ENCODE measurements around the gene CNTNAP5. TPM values are rescaled to one million over a fixed set of nuclear protein-coding genes. Genes with fewer than 3 reads are reported as not detected.

Gene CNTNAP5
- total and polyA plus RNA-seq, 9 of the 15 experiments (the other 6 are each of a cell fraction or from before 2014, with no cell fraction given) = not detected

- no peak for TF ChIP-seq DEAF1 (CRISPR knock-in tag; IDR thresholded peaks at IDR 0.05)
- no peak for TF ChIP-seq TFAM (CRISPR knock-in tag; conservative IDR thresholded peaks at IDR 0.05)
- no peak for TF ChIP-seq YY1 (IDR thresholded peaks at IDR 0.05; ENCODE audit: borderline replicate concordance in 1 of 3, control insufficient read depth in 1 of 3, extremely low read depth in 1 of 3, insufficient read depth in 3 of 3, insufficient read length in 1 of 3, insufficient replicate concordance in 2 of 3, low read depth in 1 of 3, low read length in 2 of 3)
- no peak for TF ChIP-seq ZKSCAN8 (CRISPR knock-in tag; IDR thresholded peaks at IDR 0.05)
- no peak for TF ChIP-seq MYNN (IDR thresholded peaks at IDR 0.05)
- TF ChIP-seq MYNN (CRISPR knock-in tag; IDR thresholded peaks at IDR 0.05) = no peak
- no peak for TF ChIP-seq ELK3 (CRISPR knock-in tag; IDR thresholded peaks at IDR 0.05)
These were observed 861.1 kb downstream of the CNTNAP5 start (continued) for GRCh38 chr2:124886216-124886615.

DNA sequence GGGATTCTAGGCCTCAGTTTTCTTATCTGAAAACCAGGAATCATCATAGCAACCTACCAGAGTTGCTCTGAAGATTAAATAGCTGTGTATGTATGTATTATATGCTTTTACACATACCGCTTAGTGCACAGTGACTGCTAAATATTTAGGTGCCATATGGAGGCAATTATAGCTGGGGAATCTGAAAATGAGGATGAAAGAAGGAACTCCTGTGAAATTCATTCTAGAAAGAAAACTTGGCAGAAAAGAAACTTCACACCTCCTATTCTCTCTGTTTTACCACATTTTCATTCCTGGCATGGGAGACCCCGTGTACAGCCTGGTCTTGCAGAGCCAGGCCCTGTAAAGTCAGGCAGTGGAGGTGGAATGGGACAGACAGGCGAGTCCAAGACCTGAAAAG, 862.4 kb downstream of the CNTNAP5 start:
- Histone ChIP-seq H3K9me1 (ENCODE audit: control insufficient read depth, insufficient read depth, low read length) (no peaks in the 10 kb centered on the region), H3K9ac (ENCODE audit: insufficient read depth in 1 of 2, low read depth in 2 of 2, low read length in 2 of 2) (no peak overlapping the region), H3K4me1 (replicated peaks in 1 of 2; ENCODE audit: control insufficient read depth in 2 of 2, insufficient read depth in 2 of 2, low read length in 2 of 2) (no peaks in the 10 kb centered on the region), H3K27me3 (ENCODE audit: control insufficient read depth in 2 of 2, insufficient read depth in 2 of 2, low read length in 2 of 2) (no peaks in the 10 kb centered on the region), H3K4me2 (ENCODE audit: insufficient read depth, low read length) (no peak overlapping the region), H3K36me3 (ENCODE audit: control insufficient read depth, insufficient read depth, low read length) (no peaks in the 10 kb centered on the region), H2AFZ (ENCODE audit: low read depth, low read length) (no peak overlapping the region), H3K79me2 (ENCODE audit: control insufficient read depth, insufficient read depth, low read length) (no peaks in the 10 kb centered on the region), H3K4me3 (no peak overlapping the region), H3K9me3 (replicated peaks; ENCODE audit: control insufficient read depth, insufficient read depth, low read depth, low read length) (no peaks in the 10 kb centered on the region; the same call in 1 of the 2 replicates), H4K20me1 (replicated peaks; ENCODE audit: control insufficient read depth, insufficient read depth, low read length) (no peaks in the 10 kb centered on the region), H3K27ac (ENCODE audit: extremely low read depth, low read depth, low read length) (no peak overlapping the region)
- TF ChIP-seq LCOR (CRISPR knock-in tag; IDR thresholded peaks at IDR 0.05) (no peak), ZNF707 (CRISPR knock-in tag; conservative IDR thresholded peaks at IDR 0.05) (no peak), HDAC2 (IDR thresholded peaks at IDR 0.05) (no peak), DACH1 (IDR thresholded peaks at IDR 0.05; ENCODE audit: partially characterized antibody) (no peak), TAL1 (IDR thresholded peaks at IDR 0.05) (no peak), E2F1 (CRISPR knock-in tag; IDR thresholded peaks at IDR 0.05) (no peak), PYGO2 (tag; IDR thresholded peaks at IDR 0.05) (no peak), CREBBP (IDR thresholded peaks at IDR 0.05; ENCODE audit: low read depth, low read length) (no peak), JUNB (CRISPR knock-in tag; conservative IDR thresholded peaks at IDR 0.05) (no peak)
- TF ChIP-seq, protein P1, sequence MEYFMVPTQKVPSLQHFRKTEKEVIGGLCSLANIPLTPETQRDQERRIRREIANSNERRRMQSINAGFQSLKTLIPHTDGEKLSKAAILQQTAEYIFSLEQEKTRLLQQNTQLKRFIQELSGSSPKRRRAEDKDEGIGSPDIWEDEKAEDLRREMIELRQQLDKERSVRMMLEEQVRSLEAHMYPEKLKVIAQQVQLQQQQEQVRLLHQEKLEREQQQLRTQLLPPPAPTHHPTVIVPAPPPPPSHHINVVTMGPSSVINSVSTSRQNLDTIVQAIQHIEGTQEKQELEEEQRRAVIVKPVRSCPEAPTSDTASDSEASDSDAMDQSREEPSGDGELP (CRISPR knock-in tag; IDR thresholded peaks at IDR 0.05; ENCODE audit: borderline replicate concordance) = no peak
- DNase-seq (ENCODE audit: extremely low read depth in 1 of 4, low spot score in 3 of 4) (no peak), ATAC-seq (no peak), FAIRE-seq (no peak)
- in situ Hi-C loops (cut with MboI) (no loop called here), intact Hi-C loops (cut with micrococcal nuclease) (no loop called here)
- ChIA-PET POLR2A (no interaction called here), CTCF (ENCODE audit: low intra/inter-chr PET ratio) (no interaction called here)
- 0% methylated on average over 3 of the region's 3 CpGs for WGBS (ENCODE audit: insufficient coverage, low coverage, missing lambda C conversion rate)
- BruUV-seq (replicated peaks) = no TSS peak

Data from K562 (cell line).